SK-N-DZ (cell line): ENCODE data around the gene SINHCAF.
A peak's percentile ranks its signal among the peaks of the same experiment; 100 is the strongest.

ENCODE experiments used
- DNase-seq: peaks from one replicate; pipeline ENCODE4 v3.0.0-alpha.2; 2015; ENCODE audit warnings: low spot score

Gene SINHCAF

GRCh38 chr12:31337952-31338351 lies 12.0 kb upstream of the SINHCAF start:
- DNase-seq = no peak

GRCh38 chr12:31331242-31331641 lies 5.3 kb upstream of the SINHCAF start:
- DNase-seq = no peak

DNA sequence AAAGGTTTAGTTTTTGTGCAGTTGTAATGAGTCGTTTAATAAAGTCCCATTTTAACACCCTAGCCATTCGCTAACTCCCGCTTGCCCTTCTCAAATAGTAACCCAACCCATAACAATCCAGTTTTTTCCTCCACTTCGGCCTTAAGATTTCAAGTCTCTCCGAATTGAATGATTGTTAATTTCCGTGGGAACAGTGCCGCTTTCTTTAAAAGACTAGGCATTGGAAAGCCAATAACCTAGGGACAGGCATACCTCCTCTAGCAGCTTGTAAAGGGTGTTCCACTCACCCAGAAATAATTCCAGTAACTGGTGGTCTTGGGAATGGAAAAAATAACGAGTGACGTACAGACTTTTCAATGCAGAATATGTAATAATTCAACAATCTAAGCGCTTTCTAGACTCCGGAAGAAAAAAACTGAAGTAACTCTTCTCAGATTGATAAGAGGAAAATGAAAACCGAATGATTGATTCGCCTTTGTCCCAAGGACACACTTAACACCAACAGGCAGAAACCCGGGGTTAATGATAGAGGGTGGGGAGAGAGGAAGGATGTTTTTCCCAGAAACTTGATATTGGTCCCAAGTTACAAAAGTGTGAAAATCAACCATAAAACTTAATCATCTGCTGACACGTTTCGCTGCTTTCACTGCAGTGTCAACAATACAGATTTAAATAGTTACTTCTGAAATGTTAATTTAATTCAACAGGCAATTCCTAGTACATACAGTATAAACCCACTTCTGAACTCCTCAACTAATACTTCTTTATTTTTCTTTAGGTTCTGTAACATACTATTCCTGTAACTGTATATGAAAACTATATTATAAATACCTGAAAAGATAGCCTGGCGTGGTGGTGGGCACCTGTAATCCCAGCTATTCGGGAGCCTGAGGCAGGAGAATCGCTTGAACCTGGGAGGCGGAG lies 1.0 kb upstream of the SINHCAF start:
- peak; percentile 50 for DNase-seq

DNA sequence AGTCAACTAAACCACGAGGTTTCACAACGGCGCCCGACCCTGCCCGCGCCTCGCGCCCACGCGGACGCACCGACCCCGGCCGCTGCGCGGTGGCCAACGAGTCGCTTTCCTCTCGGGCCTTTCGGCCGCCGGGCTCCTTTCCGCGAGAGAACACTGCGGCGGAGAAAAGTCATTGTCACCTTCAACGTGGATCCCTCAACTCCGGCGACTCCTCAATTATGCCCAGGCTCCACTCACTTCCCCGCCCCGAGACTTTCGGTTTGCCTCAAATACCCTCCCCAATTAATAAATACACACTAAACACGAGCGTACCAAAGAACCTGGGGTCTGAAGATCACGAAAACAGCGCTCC lies 450 bp downstream of the SINHCAF start:
- DNase-seq = no peak

- peak; percentile 39 for DNase-seq
These were observed 966 bp downstream of the SINHCAF start for GRCh38 chr12:31324845-31325523.

DNA sequence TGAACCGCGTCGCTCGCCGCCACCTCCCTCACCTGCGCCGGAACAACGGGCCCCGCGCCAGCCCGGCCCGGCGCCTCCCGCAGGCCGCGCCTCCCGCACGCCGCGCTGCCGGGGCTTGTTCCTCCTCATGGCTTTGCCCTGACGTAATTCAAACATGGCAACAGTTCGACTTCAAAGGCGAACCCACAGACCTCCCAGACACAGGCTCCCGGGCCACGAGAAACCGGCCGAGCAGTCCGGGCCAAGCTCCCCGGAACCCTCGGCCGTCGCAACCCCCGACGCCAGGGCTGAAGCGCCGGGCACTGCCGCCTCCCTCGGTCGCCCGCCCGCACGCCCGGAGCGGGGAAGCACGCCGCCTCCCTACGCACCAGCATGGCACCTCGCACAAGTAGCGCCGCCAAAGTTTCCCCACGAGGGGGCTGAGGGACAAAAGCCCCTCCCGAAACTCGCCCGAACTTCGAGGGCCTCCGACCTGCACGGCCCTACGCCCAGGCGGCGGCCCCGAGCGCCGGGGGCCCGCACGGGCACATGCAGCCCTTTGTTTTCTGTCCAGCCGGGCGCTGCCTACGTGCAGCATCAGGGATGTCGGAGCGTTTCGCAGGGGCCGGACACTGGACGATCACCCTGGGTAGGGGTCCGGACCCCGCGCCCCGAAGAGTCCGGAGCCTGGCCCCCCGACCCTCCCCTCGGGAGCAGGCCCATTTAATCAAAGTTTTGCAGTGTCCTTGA lies 1.7 kb downstream of the SINHCAF start:
- DNase-seq = peak; percentile 64

DNA sequence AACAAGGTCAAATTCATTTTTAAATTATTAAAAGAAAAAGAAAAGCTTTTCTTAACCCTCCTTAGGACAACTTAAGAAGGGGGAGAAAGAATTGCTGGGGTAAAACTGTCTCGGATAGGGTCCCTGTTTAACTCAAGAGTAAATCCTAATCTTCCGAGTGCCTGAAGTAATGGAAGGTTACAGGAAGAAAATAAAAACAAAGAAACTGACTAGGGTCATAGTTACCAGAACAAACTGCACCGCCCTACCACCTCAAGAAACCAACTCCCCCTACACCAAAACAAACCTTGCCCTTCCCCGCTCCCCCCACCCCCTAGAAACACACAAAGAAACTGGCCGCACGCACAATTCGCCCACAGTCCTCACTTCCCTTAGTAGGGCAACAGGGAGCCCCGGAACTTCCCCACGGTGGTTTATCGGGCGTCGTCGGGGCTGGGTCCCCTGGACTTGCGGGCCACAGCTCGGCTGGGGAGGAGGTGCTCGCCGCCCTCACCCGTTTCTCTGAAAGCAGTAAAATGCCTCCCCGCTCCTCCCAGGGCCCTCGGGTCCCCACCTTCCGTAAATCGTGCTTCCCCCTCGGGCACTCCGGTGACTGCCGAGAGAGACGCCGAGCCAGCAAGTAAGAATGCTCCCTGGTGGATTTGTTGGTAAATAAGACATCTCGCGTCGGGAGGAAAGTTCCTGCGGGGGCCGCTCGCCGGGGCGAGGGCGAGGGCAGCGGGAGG lies 2.4 kb downstream of the SINHCAF start:
- peak; percentile 25 for DNase-seq

GRCh38 chr12:31322801-31323207 lies 3.1 kb downstream of the SINHCAF start:
- peak; percentile 23 for DNase-seq

DNA sequence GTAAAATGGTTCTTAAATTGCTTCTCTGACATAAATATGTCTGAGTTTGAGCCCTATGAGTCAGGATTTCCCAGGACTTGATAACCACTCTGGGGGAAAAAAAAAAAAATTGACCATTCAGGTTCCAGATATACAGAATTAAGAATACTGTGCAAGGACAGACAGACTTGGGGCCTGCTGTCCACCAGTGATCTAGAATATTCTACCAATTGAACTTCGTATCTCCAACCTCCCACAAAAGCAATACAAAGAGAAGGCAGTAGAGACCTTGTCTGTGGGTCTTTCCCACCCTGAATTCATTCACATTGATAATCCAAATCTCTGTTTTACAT lies 4.1 kb downstream of the SINHCAF start:
- no peak for DNase-seq

DNA sequence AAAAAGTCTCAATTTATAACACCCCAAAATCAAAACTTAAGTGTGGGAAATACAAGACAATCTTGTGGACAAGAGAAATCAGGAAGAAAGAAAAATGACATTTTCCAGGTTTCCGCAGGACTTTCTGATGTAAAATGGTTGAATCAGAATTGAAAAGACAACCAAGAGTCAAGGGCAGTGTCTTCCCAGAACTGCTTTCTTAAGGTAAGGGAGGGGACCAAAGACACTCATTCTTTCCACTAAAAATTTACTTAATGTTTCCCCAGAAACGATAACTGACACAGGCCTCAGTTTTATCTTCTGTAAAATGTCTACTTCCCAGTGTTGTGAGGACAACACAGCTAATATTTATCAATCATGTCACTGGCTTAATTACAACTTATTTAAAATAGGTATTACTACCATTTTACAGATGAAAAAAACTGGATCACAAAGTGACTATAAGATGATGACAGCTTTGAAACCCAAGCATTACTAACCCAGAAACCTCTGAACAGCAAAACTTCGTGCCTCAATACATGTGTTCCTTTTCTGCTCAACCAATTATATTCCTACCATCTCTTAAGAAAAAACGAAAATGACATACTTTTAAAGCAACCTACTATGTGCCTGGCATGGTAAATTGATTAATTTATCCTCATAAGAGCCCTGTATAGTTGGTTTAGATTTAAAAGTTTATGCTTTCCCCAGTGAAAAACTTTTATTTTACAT lies 4.6 kb downstream of the SINHCAF start:
- no peak for DNase-seq

DNA sequence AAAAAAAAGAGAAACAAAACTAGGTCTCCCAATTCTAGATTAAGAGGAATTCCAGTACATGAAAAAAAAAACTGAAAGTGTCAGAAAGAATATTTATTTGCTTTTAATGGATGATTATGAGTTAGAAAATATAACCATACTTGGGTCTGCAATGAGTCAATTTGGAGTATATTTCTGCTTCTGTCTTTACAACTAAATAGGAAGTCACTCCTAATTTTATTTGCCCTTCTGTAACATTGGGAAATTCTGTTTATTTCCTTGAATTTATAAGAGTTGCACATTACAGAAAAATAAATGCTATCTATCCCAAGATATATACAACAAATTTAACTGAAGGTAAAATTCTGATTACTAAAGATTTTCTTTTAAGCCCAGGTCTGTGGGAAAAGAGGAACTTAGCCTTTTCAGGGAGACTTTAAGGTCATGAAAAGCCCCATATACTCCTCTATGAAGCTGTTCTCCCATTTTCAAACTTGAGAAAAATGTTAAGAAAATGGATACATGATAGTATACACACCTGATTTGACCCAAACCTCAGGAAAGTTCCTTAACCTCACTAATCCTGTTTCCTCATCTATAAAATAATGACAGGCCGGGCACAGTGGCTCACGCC lies 7.2 kb downstream of the SINHCAF start:
- DNase-seq = no peak

- no peak for DNase-seq
These were observed 8.2 kb downstream of the SINHCAF start for GRCh38 chr12:31317471-31318395.

DNA sequence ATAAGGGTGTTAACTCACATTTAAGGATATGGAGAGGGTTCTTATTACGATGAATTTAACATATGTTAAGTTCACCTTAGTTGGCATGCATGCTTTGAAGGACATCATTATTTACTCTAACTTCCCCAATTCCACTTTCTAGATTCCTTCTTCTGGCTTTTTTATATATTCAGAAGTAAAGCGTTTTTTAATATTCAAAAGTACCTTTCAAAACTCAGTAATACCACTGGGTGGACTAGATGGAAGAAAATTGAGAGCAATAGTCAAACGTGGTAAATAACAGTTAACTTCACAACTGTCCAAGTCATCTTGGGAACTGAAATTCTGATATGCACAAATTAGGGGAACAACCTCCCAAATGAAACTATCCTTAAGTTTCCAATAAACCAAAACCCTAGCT lies 9.1 kb downstream of the SINHCAF start:
- no peak for DNase-seq

GRCh38 chr12:31315784-31316465 lies 10.0 kb downstream of the SINHCAF start:
- DNase-seq = no peak

GRCh38 chr12:31315044-31315715 lies 10.8 kb downstream of the SINHCAF start:
- no peak for DNase-seq

DNA sequence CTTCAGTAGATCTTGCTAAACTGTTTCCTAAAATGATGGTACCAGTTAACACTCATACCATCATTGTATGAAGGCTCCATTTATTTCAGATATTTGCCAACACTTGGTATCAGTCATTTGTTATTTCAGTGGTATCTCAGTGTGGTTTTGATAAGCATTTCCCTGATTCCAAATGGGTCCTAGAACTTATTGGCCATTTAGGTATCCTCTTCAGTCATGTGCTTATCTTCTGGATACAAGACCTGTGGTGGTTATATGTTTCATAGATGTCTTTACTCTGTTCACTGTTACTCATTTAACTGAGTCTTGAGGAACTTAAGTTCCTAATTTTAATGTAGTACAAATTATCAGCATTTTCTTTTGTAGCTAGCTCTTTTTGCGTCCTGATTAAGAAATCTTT lies 13.5 kb downstream of the SINHCAF start:
- DNase-seq = no peak

GRCh38 chr12:31311634-31312258 lies 14.2 kb downstream of the SINHCAF start:
- no peak for DNase-seq

- DNase-seq = no peak
These were observed 15.5 kb downstream of the SINHCAF start for GRCh38 chr12:31310488-31310887.
